SK-N-SH treated with all-trans-retinoic acid at 6 μM for 48 hours (cell line): ENCODE results near the gene TUBGCP2.

Experiments
- ATAC-seq: fragments of 200-7000 bp; cut with Tn5 transposase; 3 replicates; pipeline ENCODE4 v1.9.1; 2020; ENCODE audit warnings: mild to moderate bottlenecking, moderate library complexity
- BACH2 ChIP-seq: fragments of 250-450 bp; sonication (Bioruptor Pico); IDR thresholded peaks from 2 replicates; pipeline ENCODE4 v1.9.0; 2021; ENCODE audit warnings: mild to moderate bottlenecking, borderline replicate concordance
- CREB5 ChIP-seq: fragments of 250-450 bp; sonication (Bioruptor Pico); IDR thresholded peaks from 2 replicates; pipeline ENCODE4 v1.5.1; 2020; ENCODE audit warnings: low read depth, mild to moderate bottlenecking, moderate library complexity
- CSDC2 ChIP-seq: fragments of 250-450 bp; sonication (Bioruptor Pico); IDR thresholded peaks from 2 replicates; pipeline ENCODE4 v1.5.0; 2020; ENCODE audit warnings: mild to moderate bottlenecking, moderate library complexity
- CSRNP3 ChIP-seq: fragments of 250-450 bp; sonication (Bioruptor Pico); IDR thresholded peaks from 2 replicates; pipeline ENCODE4 v1.5.1; 2021; ENCODE audit warnings: mild to moderate bottlenecking, moderate library complexity
- ESRRG ChIP-seq: fragments of 250-450 bp; sonication (Bioruptor Pico); IDR thresholded peaks from 2 replicates; pipeline ENCODE4 v1.6.1; 2021; ENCODE audit warnings: mild to moderate bottlenecking
- GLIS3 ChIP-seq: fragments of 250-450 bp; sonication (Bioruptor Pico); IDR thresholded peaks from 2 replicates; pipeline ENCODE4 v1.5.0; 2020; ENCODE audit warnings: mild to moderate bottlenecking, moderate library complexity
- PATZ1 ChIP-seq: fragments of 250-450 bp; sonication (Bioruptor Pico); IDR thresholded peaks from 2 replicates; pipeline ENCODE4 v1.8.0; 2020; ENCODE audit warnings: mild to moderate bottlenecking, moderate library complexity, borderline replicate concordance
- RARB ChIP-seq: fragments of 250-450 bp; sonication (Bioruptor Pico); IDR thresholded peaks from 2 replicates; pipeline ENCODE4 v1.8.0; 2021; ENCODE audit warnings: mild to moderate bottlenecking, moderate library complexity
- TCF4 ChIP-seq: fragments of 250-450 bp; sonication (Bioruptor Pico); IDR thresholded peaks from 2 replicates; pipeline ENCODE4 v1.8.0; 2021; ENCODE audit warnings: mild to moderate bottlenecking, moderate library complexity, borderline replicate concordance
- ZC3H10 ChIP-seq: fragments of 250-450 bp; sonication (Bioruptor Pico); IDR thresholded peaks from 2 replicates; pipeline ENCODE4 v1.5.1; 2021; ENCODE audit warnings: mild to moderate bottlenecking, moderate library complexity
- ZFP30 ChIP-seq: fragments of 450-650 bp; formaldehyde crosslinking; IDR thresholded peaks from 2 replicates; pipeline ENCODE4 v1.5.0; 2022; ENCODE audit warnings: mild to moderate bottlenecking, moderate library complexity
- ZNF565 ChIP-seq: fragments of 450-650 bp; formaldehyde crosslinking; conservative IDR thresholded peaks from 2 replicates; pipeline ENCODE4 v1.5.0; 2020; ENCODE audit warnings: low read depth, mild to moderate bottlenecking, moderate library complexity
- ZNF70 ChIP-seq: fragments of 450-650 bp; formaldehyde crosslinking; IDR thresholded peaks from 2 replicates; pipeline ENCODE4 v1.5.0; 2020; ENCODE audit warnings: mild to moderate bottlenecking, moderate library complexity
- ZNF8 ChIP-seq: fragments of 450-650 bp; formaldehyde crosslinking; IDR thresholded peaks from 2 replicates; pipeline ENCODE4 v1.5.0; 2020; ENCODE audit warnings: mild to moderate bottlenecking, moderate library complexity
- TF ChIP-seq, protein P1 (sequence below): fragments of 250-450 bp; sonication (Bioruptor Pico); IDR thresholded peaks from 2 replicates; pipeline ENCODE4 v1.5.0; 2020; ENCODE audit warnings: mild to moderate bottlenecking, moderate library complexity
- TF ChIP-seq, protein P2 (sequence below): fragments of 250-450 bp; sonication (Bioruptor Pico); IDR thresholded peaks from 2 replicates; pipeline ENCODE4 v1.8.0; 2021; ENCODE audit warnings: low read depth, mild to moderate bottlenecking, moderate library complexity, borderline replicate concordance

TUBGCP2 gene

DNA sequence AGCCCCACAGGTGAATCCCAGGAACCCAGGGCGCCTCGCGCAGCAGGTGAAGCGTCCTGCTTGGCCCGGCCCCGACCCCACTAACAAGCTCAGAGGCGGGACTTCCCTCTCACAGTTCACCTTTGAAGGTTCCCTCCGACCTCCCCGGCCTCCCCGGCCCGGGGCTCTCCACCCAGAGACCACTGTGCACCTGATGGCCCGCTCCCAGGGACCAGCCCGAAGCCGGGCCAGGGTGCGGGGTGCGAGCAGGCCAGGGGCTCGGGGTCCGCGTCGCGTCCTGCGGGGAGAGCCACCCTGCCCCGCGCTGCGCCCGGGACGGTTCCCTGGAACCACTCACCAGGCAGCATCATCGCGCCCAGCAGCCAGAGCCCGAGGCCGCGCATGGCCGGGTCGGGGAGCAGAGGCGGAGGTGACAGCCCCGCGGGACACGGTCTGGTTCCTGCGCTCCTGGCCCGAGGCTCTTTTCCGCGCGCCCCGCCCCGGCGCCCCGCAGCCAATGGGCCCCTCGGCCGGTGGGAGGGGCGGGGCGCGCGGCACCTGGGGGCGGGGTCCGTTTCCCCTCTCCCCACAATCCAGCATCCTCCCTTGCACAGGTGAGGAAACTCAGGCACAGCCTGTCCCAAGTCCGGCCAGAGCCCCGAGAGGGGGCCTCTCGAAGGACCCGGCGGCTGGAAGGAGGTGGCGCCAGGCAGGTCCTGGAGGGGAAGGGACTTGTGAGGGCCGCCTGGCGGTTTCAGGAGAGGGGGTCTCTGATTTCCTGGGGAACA, 32.1 kb downstream of the TUBGCP2 start, which contains the start of gene ADAM8 (continued):
- TF ChIP-seq BACH2 (CRISPR knock-in tag), result no peak
- no peak for TF ChIP-seq ESRRG (CRISPR knock-in tag)
- no peak for TF ChIP-seq RARB
- TF ChIP-seq, protein P1, sequence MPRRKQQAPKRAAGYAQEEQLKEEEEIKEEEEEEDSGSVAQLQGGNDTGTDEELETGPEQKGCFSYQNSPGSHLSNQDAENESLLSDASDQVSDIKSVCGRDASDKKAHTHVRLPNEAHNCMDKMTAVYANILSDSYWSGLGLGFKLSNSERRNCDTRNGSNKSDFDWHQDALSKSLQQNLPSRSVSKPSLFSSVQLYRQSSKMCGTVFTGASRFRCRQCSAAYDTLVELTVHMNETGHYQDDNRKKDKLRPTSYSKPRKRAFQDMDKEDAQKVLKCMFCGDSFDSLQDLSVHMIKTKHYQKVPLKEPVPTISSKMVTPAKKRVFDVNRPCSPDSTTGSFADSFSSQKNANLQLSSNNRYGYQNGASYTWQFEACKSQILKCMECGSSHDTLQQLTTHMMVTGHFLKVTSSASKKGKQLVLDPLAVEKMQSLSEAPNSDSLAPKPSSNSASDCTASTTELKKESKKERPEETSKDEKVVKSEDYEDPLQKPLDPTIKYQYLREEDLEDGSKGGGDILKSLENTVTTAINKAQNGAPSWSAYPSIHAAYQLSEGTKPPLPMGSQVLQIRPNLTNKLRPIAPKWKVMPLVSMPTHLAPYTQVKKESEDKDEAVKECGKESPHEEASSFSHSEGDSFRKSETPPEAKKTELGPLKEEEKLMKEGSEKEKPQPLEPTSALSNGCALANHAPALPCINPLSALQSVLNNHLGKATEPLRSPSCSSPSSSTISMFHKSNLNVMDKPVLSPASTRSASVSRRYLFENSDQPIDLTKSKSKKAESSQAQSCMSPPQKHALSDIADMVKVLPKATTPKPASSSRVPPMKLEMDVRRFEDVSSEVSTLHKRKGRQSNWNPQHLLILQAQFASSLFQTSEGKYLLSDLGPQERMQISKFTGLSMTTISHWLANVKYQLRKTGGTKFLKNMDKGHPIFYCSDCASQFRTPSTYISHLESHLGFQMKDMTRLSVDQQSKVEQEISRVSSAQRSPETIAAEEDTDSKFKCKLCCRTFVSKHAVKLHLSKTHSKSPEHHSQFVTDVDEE (CRISPR knock-in tag), result no peak
- TF ChIP-seq ZNF8 (CRISPR knock-in tag), result no peak
- TF ChIP-seq TCF4, result no peak

DNA sequence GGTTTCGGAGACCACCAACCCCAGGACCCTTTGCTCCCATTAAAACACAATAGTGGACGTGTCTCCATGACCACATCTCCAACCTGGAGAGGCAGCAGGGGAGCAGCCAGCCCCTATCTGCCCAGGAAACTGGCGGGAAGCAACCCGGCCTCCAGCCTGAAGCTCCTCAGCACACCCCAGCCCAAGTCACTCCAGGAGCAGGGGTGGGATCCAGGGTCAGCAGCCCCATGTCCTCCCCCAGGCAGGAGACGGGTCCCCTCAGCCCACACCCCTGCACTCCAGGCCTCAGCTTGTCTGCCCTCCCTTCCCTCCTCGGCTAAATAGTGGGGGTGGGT, 32.6 kb downstream of the TUBGCP2 start:
- peak; percentile 2; the same call in 1 of the 3 replicates for ATAC-seq
- TF ChIP-seq CREB5 (CRISPR knock-in tag), result no peak
- TF ChIP-seq, protein P1 (CRISPR knock-in tag), result no peak
- no peak for TF ChIP-seq ESRRG (CRISPR knock-in tag)
- no peak for TF ChIP-seq ZC3H10 (CRISPR knock-in tag)
- TF ChIP-seq PATZ1 (CRISPR knock-in tag), result no peak

GRCh38 chr10:133275684-133276092, 33.0 kb downstream of the TUBGCP2 start:
- peak; percentile 5; the same call in 1 of the 3 replicates for ATAC-seq
- TF ChIP-seq ZFP30 (CRISPR knock-in tag) (no peak), CREB5 (CRISPR knock-in tag) (no peak), ZNF565 (no peak), ZNF8 (CRISPR knock-in tag) (no peak), BACH2 (CRISPR knock-in tag) (no peak), ZNF70 (CRISPR knock-in tag) (no peak), CSDC2 (CRISPR knock-in tag) (no peak), PATZ1 (CRISPR knock-in tag) (no peak), TCF4 (no peak), ESRRG (CRISPR knock-in tag) (no peak), CSRNP3 (CRISPR knock-in tag) (no peak), GLIS3 (CRISPR knock-in tag) (no peak)
- TF ChIP-seq, protein P1 (CRISPR knock-in tag), result no peak
- TF ChIP-seq, protein P2, sequence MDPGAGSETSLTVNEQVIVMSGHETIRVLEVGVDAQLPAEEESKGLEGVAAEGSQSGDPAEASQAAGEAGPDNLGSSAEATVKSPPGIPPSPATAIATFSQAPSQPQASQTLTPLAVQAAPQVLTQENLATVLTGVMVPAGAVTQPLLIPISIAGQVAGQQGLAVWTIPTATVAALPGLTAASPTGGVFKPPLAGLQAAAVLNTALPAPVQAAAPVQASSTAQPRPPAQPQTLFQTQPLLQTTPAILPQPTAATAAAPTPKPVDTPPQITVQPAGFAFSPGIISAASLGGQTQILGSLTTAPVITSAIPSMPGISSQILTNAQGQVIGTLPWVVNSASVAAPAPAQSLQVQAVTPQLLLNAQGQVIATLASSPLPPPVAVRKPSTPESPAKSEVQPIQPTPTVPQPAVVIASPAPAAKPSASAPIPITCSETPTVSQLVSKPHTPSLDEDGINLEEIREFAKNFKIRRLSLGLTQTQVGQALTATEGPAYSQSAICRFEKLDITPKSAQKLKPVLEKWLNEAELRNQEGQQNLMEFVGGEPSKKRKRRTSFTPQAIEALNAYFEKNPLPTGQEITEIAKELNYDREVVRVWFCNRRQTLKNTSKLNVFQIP (CRISPR knock-in tag), result no peak
